Activated CD4-positive, alpha-beta T cell treated with anti-CD3 and anti-CD28 coated beads, Interleukin-2, amount 50 U/mL, for 24 hours (primary cell): ENCODE results near the gene HP.
"Not testable (repeated sequence)": the region's sequence is repeated elsewhere in the genome, so short reads cannot be mapped to it uniquely, and the experiment has no call there.

Experiments
- DNase-seq, 2 donors: peaks; one replicate each; pipeline ENCODE4 v3.0.0-alpha.2; 2020; ENCODE audit warnings: low read depth in 1 of 2, low spot score in 1 of 2

Gene HP, protein sequence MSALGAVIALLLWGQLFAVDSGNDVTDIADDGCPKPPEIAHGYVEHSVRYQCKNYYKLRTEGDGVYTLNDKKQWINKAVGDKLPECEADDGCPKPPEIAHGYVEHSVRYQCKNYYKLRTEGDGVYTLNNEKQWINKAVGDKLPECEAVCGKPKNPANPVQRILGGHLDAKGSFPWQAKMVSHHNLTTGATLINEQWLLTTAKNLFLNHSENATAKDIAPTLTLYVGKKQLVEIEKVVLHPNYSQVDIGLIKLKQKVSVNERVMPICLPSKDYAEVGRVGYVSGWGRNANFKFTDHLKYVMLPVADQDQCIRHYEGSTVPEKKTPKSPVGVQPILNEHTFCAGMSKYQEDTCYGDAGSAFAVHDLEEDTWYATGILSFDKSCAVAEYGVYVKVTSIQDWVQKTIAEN

DNA sequence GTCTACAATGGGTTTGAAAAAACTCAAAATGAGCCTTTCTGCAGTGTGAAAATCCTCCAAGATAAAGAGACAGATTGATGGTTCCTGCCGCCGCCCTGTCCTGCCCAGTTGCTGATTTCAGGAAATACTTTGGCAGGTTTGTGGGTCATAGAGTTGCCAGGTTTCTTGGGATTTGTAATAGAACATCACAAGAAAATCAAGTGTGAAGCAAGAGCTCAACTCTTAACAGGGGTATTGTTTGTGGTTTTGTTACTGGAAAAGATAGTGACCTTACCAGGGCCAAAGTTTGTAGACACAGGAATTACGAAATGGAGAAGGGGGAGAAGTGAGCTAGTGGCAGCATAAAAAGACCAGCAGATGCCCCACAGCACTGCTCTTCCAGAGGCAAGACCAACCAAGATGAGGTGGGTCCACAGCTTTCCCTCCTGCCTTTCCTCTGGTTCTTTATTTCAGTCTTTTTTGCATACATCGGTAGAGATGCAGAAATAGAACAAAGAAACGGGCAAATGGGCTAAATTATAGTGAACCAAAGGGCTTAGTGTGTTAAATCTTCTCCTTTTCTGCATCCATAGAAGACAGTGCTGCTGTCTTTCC, at the start of gene HP:
Gene HP (plus strand): TSS at position 252 of the 594 bp plus-strand sequence. CDS start 148 bp downstream, at position 400.
- not testable (repeated sequence) for DNase-seq

GRCh38 chr16:72008065-72008423, 46.3 kb upstream of the HP start:
- DNase-seq = not testable (repeated sequence)

DNA sequence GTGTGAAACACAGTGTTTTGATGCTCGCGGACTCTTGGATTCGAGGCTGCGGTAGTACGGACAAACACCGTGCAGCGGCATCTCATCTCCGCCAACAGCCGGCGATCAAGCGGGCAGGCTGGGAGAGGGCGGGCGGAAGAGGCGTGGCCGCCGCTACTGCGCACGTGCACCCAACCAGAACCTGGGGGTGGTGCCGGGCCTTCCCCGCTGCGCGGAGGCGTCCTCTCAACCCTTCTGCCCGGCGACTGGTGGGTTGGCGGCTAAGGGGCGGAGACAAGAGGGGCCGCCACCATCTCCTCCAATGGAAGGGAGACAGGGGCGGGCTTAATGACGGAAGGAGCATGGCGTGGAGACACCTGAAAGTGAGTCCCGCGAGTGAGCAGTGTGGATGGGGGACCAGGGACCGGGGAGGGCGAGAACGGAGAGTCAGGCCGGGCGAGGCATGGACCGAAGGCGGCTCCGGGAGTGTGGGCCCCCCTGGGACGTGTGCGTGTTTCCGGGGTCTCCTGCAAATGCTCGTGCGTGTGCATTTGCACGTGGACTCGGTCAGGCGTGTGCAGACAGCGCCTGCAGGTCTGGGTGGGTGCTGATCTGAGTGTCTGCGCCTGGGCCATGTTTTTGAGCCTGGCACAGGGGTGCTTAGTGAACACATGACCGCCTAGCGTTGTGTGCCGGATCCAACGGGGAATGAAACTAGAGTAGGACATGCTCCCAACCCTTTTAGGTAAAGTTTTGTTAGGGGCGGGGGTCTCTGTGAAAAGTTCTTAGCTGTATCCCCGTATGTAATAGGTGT, 45.7 kb upstream of the HP start, which contains the start of gene DHODH:
Gene DHODH (plus strand): TSS at position 321 of the 793 bp plus-strand sequence. CDS start 21 bp downstream, at position 342.
- peak; percentile 91 to 98 for DNase-seq

- no peak for DNase-seq
These were observed 44.5 kb upstream of the HP start for GRCh38 chr16:72009779-72010178.

DNA sequence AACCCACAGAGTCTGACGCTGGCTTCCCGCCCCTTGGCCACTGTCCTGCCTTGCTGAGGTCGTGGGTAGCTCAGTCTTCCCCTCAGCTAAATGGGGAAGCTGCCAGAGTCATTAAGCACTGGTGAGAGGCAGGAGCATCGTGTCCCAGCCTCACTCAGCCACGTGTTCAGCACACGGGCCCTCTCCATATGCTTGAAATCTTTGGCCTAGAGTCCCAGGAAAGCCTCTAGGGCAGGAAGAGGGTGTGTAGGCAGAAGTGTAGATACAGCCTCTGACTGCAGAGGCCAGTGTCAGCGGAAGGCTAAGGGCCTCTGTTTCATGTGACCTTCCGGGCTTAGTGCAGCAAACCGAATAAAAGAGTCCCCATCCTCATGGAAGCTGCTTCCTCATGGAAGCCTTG, 41.7 kb upstream of the HP start:
- DNase-seq = no peak

- no peak for DNase-seq
These were observed 40.9 kb upstream of the HP start for GRCh38 chr16:72013389-72013788.

DNA sequence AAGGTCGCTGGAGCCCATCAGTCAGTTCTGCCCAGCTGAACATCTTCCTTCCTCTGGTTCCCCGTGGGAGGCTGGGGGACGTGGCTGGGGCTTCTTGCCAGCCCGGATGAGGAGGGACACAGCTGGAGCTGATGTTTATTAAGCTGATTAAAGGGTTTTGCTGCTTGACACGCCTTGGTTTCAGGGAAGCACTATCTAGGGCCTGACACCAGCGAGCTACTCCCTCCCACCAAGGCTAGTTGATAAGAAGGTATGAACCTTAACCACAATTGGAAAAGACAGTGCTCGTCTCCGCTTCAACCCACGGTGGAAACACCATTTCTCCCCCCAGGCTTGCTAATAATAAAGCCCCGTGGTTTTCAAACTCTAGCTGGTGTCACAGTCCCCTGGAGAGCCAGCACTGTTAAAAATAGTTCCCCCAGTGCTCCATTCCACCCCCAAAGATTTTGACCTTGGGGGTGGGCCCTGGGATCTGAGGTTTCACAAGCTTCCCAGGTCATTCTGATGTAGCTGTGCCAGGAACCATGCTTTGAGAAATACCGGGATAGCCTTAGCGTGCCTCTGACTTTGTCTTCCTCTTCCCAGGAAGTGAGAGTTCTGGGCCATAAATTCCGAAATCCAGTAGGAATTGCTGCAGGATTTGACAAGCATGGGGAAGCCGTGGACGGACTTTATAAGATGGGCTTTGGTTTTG, 40.3 kb upstream of the HP start:
- DNase-seq = no peak

DNA sequence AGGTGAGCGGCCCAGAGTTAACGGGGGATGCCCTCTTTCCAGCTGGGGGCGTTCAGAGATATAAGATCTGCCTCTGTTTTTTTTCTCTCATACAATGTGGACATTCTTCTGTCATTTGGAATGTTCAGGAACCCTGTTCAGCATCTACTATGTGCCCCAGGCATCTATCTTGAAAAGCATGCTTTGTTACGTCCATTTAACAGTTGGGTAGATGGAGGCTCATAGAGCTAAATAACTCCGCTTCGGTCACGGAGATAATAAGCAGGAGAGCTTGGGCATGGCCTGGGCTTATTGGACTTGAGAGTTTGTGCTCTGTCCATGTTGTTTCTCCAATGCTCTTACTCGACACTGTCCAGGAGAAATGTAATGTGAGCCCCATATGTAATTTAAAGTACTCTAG, 39.6 kb upstream of the HP start:
- no peak for DNase-seq

DNA sequence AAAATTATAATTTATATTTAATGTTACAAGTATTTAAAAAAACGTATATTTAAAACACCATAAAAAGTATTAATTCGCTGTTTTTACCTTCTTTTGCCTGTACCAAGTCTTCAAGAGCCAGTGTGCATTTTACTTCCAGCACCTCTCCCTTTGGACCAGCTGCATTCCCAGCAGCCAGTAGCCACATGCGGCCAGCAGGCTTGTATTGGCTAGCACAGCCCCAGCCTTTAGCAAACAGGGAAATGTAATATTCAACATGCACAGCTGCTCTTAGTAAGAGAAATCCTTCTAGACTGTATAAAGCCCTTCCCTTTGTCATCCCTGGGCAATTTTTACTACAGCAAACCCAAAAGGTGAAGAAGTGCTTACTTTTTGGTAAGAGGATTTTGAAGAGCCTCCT, 39.2 kb upstream of the HP start:
- DNase-seq = no peak

DNA sequence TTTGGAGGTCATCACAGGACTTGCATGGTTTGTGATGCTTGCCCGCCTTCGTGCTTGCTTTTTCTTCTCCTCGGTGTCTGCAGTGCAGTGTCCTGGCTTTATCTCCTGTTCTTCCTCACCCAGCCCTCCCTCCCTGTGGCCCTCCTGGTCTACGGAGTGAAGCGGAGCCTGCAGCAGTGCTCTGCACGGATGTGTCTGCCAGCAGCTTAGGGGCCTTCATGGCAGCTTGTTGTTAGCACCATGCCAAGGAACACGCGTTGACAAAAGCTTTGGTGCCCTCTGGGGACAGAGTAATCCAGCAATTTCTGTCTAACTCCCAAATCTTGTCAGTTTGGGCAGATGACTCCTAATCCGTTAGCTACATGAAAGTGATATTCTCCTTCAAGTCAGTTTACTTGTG, 35.8 kb upstream of the HP start:
- no peak for DNase-seq

- DNase-seq = no peak
These were observed 33.3 kb upstream of the HP start for GRCh38 chr16:72021043-72021442.

- no peak for DNase-seq
These were observed 32.2 kb upstream of the HP start for GRCh38 chr16:72022127-72022526.

GRCh38 chr16:72023962-72024361, 30.3 kb upstream of the HP start:
- DNase-seq = no peak

- DNase-seq = no peak
These were observed 29.4 kb upstream of the HP start for GRCh38 chr16:72024862-72025382.

- no peak for DNase-seq
These were observed 28.7 kb upstream of the HP start for GRCh38 chr16:72025404-72026114.

DNA sequence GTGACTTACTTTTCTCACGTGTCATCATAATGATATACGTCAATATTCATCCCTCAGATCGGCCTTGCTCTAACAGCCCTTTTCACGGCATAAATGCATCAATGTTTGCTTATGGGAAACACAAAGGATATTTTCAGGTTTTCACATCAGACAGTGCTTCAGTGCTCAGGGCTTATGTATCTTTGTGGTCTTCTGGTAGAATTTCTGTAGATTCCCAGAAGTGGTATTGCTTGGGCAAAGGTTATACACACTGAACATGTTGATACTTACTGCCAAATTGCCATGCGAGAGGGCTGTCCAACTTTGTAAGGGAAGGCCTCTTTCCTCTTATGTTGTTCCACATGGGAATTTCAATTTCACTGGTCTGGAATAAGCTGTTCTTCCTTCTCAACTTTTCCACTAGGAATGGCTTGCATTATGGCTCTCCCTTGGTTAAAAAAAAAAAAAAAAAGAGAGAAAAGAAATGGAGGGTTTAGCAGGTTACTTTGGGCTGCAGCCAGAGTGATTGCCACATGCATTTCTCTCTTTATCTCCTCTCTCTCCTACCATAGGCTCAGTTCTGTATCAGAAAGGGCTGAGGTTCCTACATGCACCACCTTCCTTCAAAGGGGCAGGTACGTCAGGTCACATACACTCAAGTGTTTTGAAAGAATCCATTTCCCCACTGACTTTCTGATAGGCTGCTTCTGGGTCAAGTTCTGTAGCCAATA, 26.5 kb upstream of the HP start:
- no peak for DNase-seq

- no peak for DNase-seq
These were observed 24.6 kb upstream of the HP start for GRCh38 chr16:72029567-72030271.

DNA sequence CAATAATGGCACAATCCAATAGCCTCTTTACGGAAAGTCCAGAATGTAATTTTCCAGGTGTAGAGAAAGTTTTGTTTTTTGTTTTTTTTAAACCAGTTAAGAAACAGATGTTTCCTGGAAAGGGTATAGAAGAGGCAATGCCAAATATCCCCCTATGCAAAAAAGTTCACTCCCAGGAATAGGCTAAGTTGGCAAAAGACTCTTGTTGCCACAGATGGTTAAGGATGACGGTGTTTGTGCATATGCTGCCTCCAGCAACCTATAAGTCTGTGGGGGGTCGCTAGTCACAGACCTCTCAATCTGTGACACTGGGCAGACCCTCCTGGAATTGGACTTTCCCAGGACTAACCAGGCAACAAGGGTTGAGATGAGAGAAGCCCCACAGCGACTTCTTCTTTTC, 20.9 kb upstream of the HP start:
- no peak for DNase-seq

DNA sequence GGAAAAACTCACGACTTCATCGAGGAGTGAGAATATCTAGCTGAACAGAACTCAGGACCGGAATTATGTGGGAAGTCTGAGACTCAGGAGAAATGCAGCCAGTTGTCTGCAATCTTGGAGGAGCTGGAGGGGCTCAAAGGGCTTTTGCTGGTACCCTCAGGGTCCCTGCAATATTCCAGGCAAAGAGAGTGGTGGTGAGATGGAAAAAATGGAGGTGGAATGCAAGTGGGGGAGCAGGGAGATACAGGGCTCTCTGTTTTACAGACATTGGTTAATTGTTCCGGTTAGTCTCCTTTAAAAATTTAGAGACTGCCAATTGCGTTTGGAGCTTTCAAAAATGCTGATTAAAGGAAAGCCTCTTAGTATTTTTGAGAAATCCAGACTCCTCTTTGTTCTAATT, 18.2 kb upstream of the HP start:
- no peak for DNase-seq
